Inflammatory macrophage treated with lipopolysaccharide for 4 hours (primary cell): ENCODE data around the gene IKZF5.

ENCODE experiments used
- DNase-seq: peaks from one replicate; pipeline ENCODE4 v3.0.0-alpha.2; 2020

IKZF5 gene

DNA sequence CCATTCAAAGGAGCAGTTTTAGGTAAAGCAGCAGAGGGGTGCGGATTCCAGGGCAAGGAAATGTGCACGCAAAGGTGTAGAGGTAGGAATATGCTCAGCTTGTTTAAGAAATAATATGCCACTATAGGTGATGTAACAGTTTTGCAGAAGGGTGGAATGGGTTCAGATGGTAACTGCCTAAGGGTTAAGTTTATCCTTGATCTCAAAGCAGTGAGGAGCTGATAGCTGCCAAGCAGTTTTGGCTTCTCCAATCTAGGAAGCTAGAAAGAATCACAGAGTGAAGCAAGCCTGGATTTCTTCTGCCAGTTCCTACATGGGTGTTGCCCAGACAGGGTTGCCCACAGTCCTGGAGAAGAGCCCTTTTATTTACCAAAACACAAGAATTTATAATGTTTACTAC lies 6.2 kb upstream of the IKZF5 start:
- no peak for DNase-seq

DNA sequence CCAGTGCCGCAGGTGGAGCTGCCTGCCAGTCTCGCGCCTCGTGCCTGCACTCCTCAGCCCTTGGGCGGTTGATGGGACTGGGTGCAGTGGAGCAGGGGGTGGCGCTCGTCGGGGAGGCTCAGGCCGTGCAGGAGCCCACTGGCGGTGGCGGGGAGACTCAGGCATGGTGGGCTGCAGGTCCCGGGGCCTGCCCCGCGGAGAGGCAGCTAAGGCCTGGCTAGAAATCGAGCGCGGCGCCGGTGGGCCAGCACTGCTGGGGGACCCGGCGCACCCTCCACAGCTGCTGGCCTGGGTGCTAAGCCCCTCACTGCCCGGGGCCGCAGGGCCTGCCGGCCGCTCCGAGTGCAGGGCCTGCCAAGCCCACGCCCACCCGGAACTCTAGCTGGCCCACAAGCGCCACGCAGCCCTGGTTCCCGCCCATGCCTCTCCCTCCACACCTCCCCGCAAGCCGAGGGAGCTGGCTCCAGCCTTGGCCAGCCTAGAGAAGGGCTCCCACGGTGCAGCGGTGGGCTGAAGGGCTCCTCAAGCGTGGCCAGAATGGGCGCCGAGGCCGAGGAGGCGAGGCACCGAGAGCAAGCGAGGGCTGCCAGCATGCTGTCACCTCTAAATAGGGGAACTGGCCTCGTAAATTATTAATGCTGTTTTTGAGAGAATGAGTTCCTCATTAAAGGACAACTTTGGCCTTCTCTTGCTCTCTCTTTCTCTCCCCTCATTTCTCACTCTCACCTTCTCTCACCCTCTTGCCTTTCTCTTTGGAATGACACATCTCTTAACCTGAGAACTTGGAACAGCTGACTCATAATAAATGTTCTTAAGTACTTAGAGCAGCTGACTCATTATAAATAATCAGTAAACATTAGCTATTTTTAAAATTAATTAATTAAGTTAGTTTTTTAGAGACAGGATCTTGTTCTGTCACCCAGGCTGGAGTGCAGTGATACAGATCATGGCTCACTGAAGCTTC lies 5.1 kb upstream of the IKZF5 start:
- no peak for DNase-seq

DNA sequence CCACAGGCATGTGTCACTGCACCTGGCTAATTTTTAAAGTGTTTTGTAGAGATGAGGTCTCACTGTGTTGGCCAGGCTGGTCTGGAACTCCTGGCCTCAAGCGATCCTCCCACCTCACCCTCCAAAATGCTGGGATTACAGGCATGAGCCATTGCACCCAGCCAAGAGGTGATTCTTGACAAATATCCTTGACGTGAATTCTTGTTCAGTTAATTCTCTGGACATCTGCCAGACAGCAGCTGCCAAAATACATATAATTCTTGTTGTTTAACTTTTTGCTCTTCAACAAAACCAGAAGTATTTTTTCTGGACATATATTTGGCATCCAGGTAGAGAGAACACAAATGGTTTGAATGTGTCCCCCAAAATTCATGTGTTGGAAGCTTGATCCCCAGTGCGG lies 3.4 kb upstream of the IKZF5 start:
- no peak for DNase-seq

DNA sequence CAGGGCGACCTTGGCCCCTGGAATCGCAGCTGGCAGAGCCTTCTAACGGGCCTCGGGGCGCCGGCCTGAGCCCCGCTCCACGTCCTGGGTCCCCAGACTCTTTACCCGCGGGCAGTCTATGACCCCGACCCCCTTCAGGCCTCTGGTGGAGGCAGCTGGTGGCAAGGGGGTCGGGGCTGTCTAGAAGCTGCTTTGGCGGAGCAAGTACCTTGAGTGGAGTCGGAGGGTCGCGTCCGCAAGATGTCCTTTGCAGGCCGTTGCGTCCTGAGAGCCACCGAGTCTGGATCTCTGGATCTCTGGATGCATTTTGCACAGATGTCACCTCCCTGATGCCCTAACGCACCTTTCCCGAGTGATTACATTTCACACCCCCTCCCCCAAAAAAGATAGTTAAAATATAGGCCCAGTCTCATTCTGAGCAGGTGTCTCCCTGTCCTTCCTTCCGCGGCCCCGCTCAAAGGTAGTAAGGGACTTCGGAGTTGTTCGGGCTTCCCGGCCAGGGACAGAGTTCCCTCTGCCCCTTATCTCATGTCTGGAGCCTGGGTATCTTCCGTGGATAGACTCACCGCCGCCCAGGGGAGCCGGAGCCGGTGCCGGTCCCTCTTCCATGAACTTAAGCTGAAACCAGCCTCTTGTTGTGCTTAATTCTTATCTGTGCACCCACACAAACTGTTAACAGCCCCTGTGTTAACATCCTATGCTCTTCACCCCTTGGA lies 668 bp upstream of the IKZF5 start:
- no peak for DNase-seq

DNA sequence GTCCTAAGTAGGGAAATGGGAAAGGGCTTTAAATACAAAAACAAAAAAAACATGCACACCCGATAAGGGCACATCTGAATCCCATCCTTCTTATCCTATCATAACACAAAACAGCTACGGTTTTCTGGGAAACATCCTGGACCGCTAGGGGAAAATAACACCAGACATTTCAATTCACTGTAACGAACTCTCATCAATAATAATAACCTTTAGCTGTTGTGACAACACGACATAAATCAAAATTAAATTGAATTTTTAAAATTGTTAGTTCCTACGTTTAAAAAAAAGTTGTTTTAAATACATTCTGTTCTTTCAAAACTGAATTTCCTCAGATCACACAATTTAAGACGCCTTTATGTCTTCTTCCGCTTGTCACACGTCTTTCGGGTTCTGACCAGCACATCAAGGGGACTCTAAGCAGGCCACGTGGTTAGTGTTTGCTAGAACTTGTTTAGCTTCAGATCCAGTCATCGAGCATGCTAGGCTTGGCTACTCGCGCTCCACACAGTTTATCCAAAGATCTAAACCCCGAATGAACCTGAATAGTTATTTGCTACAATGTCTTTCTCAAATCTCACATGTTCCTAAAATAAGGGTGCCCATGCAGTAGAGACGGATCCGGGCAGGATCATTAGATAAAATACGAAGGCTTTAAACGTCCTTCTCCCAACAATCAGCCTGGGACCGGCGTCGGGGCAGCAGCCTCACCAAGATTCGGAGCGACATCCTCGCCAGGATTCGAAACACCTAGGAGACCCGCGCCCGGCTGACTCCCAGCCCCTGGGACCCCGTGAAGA lies 839 bp downstream of the IKZF5 start:
- DNase-seq = peak; percentile 80

DNA sequence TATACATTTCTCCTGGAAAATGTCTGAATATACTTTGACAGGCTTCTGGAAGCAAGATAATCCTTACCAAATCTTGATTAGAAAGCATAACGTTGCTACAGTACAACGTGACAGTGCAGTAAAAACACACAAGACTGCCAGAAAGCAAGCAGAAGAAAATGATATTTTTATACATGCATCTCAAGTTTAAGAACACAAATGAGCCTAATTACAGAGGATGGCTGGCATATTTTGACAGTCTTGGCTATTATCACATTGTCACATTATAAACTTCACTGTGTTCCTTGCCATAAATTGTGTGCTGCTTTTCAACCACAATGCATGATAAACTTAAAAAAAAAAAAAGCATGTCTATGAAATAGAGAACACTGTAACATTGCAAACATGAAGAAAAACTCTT lies 4.3 kb downstream of the IKZF5 start:
- no peak for DNase-seq

DNA sequence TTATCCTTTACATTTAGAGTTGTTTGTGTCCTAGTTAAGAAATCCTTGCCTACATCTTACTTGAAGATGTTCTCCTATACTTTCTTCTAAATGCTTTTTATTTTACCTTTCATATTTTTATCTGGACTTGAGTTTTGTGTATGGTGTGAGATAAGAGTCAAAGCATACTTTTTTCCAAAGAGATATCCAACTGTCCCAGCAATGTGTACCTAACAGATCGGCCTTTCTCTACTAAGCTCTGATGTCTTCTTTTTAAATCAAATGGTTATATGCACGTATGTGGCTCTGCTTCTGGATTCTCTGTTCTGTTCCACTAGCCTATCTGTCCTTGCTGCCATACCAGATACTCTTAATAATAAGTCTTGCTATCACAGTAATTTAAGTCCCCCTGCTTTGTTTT lies 7.2 kb downstream of the IKZF5 start:
- DNase-seq = no peak

DNA sequence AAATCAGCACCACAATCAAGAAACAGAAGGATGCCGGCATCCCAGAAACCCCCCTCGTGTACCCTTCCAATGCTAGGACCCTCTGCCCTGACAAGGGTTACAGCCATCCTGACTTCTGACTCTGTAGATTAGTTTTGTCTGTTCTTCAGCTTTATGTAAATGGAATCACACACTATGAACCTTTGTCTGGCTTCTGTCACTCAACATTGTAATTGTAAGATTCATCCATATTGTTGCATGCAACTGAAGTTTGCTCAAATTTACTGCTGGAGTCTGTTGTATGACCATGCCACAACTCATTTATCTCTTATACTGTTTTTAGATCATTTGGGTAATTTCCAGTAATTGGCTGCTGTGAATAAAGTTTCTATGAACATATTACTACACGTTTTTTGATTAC lies 8.4 kb downstream of the IKZF5 start:
- no peak for DNase-seq

DNA sequence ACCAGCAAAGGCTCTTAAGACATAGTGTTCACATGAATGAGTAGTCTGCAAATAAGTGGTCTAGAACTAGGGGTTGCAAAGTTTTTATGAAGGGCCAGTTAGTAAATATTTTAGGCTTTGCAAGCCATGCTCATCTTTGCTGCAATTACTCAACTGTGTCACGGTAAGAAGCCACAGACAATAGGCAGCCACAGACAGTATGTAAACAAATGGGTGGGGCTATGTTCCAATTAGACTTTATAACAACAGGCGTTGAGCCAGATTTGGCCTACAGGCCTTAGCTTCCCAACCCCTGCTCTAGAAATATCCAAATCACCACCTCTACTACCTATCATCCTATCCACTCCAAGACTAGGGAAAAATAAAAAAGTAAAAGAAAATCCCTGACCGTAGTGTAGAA lies 9.2 kb downstream of the IKZF5 start:
- DNase-seq = no peak

DNA sequence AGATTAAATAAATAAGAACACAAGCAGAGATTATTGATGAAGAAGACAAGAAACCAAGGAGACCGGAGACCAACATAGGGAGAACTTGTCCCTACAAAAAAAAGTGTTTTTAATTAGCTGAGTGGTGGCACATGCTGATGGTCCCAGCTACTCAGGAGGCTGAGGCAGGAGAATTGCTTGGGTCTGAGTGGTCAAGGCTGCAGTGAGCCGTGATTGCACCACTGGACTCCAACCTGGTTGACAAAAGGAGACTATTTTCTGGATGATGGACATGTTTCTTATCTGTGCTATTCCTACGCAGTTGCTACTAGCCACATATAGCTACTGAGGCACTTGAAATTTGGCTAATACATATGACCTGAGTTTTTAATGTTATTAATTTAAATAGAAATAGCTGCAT lies 9.7 kb downstream of the IKZF5 start:
- DNase-seq = no peak

DNA sequence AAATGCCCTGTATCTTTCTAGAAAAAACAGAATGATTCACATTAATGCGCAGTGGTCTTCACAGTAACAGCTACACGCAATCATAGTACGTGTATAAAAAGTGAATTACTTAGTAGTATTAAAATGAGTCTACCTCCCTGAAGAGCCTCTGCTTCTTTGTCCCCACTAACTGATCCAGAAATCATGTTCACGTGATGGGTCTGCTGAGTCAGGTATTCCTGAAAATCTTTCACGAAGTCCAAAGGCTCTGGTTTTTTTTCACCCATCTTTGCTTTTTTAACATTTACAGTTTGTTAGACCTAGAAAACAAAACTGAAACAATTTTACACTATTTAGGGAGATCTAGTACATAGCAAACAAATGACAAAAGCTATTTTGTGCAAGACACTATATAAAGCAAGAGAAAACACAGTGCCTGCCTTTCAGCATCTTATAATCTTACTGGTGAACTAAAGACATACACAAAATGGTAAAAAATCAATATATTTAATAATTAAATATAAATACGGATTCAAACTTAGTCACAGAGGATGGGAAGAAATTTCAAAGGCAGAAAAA lies 10.2 kb downstream of the IKZF5 start:
- no peak for DNase-seq

DNA sequence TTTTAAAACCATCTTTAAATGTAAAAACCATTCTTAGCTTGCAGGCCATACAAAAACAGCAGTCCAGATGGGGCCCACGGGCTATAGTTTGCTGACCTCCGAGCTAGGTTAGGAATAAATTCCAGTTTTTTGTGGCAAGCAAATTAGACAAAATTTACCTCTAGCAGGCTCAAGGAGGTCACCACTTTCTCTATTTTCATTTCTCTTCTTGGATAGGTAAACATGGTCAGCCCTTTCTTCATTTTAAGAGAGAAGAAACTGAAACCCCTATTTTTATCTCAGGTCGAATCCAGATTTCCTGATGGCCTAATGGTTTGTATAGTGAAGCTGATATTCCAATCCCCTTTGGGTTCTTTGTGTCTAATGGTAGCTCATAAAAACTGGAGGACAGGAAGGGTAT lies 10.7 kb downstream of the IKZF5 start:
- no peak for DNase-seq

DNA sequence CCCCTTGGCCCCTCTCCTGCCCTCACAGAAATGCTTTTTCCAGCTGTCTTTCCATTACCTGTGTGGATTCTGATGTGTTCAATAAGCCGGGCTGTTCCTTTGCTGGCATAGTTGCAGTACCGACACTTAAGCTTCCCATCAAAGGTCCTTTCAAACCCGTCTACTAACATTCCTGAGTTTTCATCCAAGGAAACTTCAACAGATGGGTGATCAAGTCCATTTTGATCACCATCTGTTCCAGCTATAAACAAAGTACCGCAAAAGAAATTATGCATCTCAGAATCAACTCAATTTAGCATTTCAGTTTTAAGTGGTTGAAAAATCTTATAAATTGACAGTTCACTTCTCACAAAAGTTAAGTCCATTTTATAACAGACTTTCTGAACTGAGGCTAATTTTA lies 12.7 kb downstream of the IKZF5 start:
- no peak for DNase-seq

DNA sequence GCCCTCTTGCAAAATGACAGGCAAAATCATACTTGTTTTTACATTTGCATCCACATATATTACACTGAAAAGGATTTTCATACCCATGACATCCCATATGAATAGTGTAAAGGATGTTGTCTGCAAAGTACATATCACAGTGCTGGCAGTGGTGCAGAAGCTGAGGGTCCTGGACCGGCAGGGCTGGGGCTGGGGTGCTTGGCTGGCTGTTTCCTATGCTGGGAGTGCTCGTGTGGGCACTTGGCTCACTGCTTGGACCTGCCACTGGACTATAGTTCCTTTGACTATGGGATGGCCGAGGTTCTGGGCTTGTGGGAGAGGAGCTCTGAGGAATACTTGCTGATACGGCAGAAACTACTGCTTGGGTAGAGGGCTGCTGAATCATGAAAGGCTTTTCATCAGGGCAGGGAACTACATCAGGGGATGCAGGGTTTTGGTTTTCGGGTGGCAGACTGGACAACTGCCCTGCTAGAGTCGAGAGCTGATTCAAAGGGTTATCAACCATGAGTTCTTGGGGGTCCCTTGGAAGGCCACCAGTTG lies 14.7 kb downstream of the IKZF5 start:
- DNase-seq = no peak

DNA sequence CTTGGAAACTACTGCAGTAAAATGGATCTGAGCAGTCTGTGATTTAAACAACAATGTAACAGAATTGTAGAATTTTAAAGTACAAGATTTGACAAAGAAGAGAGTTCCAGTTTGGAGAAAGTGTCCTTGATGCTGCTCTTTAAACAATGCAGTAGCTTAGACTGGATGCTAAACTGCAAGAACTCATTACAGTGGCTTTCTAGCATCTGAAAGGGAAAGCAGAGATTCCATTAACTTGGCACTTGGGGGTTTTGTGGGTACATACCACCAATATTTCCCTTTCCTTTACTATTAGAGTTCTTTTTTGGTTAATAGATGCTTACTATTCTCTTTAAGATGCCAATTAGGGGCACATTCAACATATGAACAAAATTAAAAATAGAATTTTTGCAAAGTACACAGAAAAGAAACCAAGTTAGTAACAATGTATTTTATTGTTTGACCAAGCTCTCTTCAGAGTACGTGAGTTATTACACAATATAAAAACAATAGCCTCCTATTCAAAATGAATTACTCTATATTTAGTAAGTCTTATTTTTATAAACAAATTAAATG lies 16.5 kb downstream of the IKZF5 start:
- DNase-seq = no peak

DNA sequence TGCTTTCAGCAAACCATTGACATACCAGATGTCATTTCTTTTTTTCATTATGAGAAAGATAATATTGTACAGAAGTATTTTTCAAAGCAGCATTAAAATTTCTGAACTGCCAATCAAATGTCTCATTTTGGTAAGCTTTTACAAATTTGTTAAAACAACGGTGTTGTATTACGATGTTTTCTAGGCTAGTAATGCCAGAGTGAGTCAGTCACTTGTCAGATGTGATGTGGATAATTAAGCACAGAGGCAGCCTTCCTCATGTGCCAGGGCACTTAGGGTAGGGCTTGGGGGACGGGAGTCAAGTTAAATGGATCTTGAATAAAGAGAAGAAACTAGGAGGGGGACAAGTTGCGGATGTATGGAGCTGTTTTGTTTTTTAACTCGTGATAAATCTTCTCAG lies 18.3 kb downstream of the IKZF5 start:
- no peak for DNase-seq

DNA sequence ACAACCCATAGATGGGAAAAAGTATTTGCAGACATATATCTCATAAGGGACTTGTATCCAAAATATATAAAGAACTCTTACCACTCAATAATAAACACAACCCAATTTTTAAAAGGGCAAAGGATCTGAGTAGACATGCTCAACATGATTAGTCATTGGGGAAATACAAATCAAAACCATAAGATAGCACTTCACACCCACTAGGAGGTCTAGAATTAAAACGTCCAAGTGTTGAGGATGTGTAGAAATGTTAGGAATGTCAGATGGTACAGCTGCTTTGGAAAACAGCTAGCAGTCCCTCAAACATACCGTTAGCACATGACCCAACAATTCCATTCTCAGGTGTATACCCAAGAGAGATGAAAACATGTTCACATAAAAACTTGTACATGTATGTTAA lies 20.1 kb downstream of the IKZF5 start:
- DNase-seq = no peak

DNA sequence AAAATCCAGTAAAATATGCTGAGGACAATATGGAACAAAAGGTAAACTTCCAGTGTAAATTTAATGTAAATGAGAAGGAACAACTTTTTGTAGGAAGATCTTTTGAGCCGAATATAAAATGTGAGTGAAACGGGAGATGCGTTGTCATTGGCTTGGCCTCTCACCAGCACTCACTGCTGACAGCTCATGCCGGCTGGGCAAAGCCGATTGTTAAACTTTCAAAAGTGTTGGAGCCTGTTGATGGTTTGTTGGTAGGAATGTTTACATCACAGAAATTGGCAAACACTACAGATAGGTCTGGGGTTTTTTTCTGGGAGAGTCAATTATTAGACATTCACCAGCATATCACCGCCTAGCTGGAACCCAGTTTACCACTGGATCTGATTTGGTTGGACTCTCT lies 22.3 kb downstream of the IKZF5 start:
- no peak for DNase-seq

DNA sequence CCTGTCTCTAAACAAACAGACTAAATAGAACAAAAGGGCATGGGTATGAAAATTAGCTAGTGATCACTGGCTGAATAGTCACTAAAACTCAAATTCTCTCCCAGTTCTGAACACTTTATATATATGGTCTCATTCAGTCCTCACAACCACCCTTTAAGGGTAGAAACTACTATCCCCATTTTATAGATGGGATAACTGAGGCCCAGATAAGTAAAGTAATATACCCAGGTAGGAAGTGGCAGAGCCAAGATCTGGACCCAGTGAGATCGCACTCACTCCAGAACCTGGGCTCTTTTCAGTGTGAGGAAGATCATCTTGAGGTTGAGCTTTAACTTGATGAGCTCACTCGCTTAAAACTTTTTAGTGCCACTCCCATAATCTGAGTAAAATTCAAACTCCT lies 23.9 kb downstream of the IKZF5 start:
- no peak for DNase-seq

DNA sequence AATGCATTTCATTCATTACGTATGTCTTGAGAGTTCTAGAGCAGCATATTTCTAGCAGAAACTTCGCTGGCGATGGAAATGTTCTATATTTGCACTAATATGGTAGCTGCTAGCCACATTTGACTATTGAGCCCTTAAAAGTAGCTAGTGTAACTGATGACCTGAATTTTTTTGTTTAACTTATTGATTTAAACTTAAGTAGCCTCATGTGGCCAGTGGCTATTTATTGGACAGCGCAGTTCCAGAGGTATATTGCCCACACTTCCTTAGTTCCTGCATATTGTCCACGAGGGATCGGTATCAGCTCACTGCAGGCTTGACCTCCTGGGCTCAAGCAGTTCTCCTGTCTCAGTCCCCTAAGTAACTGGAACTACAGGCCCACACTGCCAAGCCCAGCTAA lies 24.7 kb downstream of the IKZF5 start:
- no peak for DNase-seq

DNA sequence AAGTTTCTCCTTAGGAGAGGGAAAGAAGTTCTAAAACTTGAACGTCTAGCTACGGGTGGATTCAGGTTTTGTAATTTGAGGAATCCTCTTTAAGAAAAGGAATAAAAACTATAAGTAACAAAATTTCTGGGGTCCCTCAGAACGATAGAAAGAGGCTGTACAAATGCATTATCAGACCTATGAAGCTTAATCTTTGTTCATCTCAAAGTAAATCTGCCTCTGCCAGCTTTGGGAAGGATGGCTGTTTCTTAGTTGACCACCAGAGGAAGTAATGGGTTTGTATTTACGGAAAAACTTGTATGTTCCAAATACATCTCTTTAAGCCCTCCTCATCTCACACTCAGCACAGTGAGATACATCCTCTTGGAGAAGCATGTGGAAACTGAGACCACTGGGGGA lies 27.5 kb downstream of the IKZF5 start:
- peak; percentile 26 for DNase-seq

DNA sequence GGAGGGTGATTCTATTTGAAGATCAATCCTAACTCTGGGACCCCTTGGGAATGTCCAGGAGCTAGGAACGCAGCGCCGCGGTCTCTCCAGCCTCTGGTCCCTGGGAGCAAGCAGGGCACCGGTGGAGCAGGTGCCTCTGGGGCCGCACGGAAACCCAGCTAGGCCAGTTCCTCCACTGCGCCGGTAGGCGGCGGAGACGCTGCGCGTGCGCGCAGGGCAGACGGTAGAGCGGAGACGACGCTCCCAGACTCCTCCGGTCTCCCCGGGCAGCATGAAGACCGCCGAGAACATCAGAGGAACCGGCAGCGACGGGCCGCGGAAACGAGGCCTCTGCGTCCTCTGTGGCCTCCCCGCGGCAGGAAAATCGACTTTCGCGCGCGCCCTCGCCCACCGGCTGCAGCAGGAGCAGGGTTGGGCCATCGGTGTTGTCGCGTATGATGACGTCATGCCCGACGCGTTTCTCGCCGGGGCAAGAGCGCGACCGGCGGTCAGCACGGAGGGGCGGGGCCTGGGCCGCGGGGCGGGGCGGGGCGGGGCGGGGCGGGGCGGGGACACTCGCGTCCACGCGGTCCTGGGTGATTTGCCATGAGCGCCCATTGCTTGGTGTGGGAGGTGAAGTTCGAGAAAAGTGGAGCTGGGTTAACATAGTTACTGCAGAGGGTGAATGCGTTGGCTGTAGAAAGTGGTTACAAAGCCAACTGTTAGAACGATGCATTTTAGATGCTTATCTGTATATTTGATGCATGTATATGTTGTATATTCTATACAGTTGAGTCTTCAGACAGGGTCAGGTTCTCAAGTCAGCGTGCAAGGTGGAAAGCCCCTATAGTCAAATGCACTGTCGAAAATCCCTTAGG lies 28.2 kb downstream of the IKZF5 start, which contains the start of gene PSTK:
Gene PSTK (plus strand): TSS at position 193 of the 857 bp plus-strand sequence. CDS start 79 bp downstream, at position 272.
- peak; percentile 93 for DNase-seq
